AG08395 (cell line): ENCODE measurements around the gene SLC6A2.
A peak's percentile ranks its signal among the peaks of the same experiment; 100 is the strongest.

Experiments
- DNase-seq: peaks from one replicate; pipeline ENCODE4 v3.0.0; 2012; ENCODE audit warnings: mixed read lengths, low spot score

Gene SLC6A2

DNA sequence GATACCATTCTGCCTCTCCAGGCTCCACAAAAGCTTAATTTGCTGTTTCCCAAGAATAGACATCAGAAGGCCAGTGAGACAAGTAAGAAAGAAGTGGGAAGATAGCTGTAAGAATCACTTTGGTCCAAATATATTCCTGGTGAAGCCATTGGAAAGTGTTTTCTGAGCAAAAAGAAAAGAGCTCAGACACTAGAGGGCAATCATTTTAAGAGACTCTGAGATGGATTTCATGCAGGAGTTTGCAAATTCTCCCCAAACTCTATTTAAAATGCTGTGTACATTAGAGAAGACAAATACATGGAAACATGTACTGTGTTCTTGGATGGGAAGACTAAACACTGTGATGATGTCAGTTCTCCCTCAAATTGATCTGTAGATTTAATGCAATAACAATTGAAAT is 8.0 kb upstream of the SLC6A2 start:
- DNase-seq: no peak

DNA sequence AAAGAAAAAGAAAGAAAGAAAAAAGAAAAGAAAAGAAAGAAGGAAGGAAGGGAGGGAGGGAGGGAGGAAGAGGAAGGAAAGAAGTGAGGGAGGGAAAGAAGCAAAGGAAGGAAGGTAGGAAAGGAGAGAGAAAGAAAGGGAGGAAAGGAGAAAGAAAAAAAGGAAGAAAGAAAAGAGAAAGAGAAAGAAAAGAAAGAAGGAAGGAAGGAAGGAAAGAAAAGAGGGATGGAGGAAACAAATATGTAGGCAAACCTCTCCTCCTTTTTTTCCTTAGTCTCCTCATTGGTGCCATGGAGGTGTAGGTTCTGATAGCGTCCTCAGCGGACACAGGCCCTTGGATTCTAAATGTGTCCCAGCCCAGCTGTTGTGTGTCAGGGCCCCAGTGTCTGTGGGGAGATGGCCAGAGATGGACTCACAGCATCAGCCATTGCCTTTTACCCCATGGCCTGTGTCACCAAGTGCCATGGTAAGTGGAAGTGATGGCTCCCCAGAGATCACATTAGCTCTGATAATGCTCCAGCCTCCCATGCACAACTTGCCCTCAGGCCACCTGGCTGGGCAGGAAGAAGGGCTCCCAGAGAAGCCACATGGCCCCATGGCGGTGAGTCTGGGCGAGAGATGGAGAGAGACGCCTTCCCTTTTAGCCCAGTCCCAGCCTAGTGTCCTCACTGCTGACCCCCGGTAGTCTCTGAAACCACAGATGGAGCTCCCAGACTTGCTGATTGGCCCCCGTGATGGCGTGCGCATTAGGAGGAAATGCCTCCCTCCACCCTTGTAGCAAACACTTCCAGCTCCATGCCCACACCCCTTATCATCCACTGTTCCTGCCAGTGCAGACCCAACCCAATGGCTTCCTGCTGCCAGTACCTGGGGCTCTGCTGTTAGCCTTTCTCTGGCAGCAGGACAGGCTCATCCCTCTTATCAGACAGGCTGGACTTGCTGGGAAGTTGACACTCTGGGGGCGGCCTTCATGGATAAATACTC is 3.7 kb upstream of the SLC6A2 start:
- no peak for DNase-seq

DNA sequence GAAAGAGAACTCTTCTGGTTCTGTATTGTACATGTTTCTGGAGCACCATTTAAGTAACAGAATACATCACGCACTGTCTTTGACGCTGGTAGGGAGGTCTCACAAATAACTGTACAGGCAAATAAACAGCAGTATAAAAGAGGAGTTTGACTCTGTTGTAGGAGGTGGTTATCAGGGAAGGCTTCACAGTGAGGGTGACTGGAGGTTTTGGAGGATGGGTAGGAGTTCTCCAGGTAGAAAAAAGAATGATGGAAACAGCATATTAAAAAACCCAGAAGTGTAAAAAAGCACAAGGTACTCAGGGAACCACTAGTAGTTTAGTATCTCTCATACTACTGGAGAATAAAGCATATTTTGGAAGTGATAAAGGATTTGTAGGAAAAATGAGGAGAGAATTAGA is 2.7 kb upstream of the SLC6A2 start:
- DNase-seq: no peak

DNA sequence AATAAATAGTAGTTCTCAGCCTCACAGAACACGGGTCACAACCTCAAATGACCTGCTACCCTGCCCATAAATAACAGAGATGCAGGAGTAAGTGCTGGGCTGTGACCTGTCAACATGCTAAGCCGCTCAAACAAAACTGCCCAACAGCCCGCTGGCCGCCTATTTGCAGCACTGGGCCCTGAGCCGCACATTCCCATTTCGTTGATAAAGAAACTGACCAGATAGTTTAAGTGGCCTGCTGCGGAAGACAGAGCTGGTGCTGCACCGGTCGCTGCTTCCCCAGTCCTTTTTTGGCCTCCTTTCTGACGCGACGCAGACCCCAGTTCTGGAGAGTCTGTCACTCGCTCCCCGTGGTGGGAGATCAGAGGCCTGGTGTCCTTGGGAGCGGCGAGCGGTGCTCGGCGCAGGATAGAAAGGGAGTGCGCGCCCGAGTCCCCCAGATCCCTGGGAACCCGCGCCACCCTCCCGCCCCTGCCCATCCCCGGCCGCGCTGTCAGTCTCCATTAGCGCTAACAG is 349 bp upstream of the SLC6A2 start:
- DNase-seq: no peak

DNA sequence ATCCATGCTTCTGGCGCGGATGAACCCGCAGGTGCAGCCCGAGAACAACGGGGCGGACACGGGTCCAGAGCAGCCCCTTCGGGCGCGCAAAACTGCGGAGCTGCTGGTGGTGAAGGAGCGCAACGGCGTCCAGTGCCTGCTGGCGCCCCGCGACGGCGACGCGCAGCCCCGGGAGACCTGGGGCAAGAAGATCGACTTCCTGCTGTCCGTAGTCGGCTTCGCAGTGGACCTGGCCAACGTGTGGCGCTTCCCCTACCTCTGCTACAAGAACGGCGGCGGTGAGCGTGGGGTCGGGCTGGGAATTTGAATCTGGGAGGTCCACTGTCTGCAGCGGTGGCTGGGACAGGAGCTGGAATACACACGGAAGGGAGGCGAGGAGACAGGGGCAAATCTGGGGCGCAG is 904 bp downstream of the SLC6A2 start:
- no peak for DNase-seq

DNA sequence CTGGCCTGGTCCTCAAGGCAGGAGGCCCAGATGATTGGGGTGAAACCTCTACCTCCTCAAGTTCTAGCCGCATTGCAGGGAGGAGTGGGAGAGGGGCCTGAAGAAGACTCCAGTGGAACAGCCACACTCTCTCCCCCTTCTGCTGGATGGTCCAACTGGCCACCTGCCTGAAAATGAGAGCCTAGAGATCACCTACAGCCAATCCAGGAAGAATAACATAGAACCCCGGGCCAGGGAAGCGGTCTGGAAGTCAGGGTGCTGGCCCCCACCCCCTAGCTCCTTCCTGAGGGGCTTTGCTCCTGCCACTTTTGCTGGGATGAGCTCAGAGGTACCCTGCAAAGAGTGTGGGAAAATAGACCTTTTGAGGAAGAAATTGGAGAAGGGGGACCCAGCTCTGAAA is 1.8 kb downstream of the SLC6A2 start:
- DNase-seq: no peak

DNA sequence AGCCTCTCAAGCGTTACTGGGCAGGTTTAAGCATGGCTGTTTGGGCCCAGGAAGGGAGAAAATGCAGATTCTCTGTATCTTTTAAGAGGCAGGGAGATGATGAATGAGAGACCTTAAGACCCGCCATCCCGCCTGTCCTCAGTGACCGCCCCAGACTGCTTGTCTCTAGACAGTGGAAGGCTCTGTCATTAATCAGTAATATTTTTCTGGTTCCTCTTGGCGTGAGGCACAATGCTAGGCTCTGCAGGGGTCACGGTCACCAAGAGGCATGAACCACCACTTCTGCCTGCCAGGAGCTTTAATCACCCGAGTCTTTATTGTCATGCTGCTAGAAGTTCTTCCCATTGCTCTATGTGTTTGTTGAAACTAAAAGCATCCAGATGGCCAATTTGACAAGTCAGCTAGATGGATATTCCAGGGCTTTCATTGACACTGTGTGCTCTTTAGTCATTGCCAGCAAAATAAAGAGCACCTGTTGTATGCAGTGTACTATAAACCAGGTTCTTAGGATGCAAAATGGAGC is 3.2 kb downstream of the SLC6A2 start:
- DNase-seq: no peak

DNA sequence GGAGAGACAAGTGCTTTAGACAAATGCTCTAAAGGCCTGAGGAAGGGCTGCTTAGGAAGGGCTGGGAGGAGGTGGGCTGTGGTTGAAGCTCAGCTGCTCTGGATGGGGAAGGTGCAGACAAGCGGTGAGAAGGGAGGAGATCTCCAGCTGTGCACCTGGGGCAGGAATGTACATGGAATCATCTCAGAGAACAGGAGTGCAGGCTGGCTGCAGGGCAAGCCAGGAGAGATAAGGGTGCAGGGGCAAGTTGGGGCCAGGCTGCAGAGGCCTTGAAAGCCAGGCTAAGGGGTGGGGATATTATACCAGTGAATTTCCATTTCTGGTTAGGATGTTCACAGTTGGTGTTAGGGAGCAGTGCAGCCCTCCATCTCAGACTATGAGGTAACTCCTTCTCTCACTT is 4.2 kb downstream of the SLC6A2 start:
- DNase-seq: no peak

DNA sequence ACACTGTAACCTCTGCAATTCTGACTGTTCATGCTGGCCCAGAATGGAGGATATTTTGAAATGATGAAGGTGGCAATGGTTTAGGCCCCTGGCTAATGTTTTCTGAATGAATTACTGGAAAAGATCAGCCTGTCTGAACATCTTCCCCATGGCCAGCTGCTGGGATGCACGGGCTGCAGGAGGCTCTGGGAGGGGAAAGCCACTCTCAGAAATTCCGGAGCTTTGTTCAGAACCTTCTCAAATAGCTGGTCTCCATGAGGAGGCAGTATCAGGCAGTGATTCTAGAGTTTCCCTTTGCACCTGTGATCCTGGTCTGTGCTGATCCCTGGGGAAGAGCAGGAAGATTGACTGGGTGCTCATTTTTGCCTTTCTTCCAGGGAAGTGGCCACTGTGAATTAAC is 5.0 kb downstream of the SLC6A2 start:
- no peak for DNase-seq

DNA sequence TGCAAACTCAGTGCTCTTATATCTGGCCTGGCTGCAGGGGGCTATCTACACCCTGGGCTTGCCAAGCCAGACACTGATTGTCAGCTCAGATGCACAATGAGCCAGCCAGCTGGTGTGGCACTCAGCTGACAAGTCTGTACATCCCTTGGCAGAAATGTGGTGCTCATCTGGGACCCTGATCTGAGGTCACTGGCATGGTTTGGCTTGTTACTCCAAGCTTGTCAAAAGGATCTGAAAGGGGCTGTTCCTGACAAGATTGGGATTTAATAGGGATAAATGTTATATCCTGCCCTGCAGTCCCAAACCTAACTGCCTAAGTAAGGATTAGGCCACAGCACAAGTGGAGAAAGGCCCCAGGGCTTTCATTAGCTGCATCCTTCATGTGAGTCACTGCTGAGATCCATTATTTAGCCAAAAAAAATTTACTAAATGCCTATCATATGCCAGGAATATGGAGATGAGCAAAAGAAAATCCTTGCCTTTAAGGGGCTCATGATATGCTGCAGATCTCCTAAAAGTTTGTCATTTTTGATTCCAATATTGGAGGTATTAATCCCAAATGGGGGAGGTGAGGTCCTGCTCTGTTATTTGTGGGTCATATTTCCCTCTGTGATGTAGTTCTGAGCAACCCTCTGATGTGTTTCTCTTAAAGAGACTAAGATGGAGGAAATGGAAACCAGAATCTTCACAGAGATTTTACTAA is 6.3 kb downstream of the SLC6A2 start:
- DNase-seq: peak; percentile 82

DNA sequence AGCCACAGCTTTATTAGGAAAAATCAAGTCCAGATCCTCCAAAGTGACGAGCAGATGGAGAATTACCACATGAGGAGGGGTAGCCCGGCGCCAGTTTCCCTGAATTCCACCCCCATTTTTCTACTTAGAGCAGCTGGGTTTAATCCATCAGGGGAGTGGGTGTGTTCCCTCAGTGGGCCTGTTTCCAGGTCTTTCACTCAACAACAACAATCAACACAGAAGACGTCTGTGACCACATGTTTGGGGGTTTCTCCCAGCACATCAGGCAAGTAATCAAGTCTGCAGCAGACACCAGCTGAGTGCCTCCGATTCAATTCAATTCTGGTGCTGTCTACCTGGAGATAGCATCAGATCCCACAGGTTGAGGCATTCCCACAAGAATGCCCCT is 6.8 kb downstream of the SLC6A2 start:
- no peak for DNase-seq

DNA sequence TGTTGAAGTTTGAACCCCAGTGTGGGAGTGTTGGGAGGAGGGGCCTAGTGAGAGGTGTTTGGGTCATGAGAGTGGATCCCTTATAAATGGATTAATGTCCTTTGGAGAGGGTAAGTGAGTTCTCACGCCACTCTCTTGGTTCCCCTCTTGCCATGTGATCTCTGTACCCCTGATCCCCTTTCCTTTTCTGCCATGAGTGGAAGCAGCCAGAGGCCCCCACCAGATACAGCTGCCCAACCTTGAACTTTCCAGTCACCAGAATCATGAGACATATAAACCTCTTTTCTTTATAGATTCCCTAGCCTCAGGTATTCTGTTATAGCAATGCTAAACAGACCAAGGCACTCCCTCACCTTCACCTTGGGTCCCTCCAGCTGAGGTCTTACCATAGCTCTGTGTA is 7.4 kb downstream of the SLC6A2 start:
- no peak for DNase-seq

DNA sequence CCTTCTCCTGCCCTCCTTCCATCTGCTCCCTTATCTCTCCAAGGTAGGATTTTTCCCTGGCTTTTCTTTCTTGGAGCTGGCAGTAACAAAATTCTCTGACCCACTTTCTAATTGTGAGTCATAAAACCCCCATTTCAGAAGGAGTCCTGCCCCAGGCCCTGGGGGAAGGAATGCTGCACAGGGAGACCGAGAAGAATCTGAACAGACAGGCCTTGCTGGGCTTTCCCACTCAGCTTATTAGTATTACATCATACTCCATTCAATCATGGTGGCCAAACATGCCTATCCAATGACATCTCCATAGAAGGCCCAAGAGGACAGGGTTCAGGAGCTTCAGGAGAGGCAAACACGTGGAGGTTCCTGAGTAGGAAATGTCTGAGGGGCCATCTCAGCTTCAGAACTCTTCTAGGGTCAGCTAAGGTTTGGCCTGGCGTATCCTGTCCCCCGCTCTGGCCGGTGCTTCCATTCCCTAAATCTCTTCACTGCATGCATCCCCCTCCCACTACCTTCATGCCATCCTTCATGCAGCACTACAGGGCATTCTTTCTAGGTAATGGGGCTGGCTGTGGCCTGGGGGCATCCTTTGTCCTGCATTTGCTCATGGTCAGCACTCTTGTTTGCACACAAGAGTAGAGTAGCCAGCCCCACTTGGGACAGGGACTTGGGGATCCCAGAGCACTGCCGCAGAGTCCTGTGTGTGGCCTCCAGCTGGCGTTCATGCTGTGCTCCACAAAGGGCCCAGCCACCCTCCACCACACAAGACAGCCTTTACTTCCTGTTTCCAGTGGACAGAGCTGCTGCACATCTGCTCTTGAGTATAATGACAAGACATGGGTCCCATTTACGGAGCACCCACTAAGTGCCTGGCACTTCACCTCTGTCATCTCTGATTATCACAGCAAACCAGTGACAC is 8.2 kb downstream of the SLC6A2 start:
- no peak for DNase-seq

DNA sequence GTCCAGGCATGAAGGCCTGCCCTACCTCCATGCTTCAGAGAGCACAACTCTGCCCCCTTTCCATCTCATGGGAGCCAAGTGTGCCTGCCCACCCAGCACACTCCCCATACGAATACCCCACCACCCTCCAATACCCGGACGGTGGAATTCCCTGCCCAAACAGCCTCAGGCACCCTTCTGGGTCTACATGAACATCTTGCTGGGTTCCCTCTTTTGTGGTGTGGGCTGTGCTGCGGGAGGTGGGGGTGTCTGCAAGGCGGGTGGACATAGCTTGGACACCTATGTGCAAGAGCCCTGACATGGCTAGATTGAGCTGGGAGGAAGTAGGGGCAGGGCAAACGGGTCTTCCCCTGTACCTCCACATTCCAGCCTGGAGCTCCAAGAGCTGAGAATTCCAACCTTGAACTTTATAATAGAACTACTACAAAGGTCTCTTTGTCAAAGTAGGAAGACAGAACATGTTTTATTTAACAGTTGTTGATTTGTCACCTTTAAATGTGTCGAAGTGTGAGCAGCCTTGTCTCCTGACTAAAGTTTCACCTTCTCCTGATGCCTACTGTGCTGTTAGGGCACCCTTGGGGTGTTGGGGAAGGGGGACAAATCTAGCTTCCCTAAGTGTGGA is 9.1 kb downstream of the SLC6A2 start:
- no peak for DNase-seq

DNA sequence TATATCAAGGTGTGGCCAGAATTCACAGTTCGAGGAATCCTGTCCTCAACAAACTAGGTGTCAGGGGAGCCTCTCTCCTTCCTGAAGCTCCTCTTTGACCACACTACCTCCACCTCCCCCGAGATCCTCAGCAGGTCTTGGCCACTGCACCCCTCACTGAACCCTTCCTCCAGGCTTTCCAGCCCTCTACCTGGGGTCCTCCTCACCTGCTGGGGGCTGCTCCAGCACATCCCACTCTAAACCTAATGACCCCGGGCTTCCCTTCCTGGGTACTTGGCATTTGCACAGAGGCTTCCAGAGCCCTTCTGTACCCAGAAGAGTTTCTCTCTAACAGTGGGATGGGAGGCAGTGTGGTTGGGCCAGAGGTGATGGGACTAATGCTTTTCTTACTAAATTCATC is 9.7 kb downstream of the SLC6A2 start:
- DNase-seq: no peak

DNA sequence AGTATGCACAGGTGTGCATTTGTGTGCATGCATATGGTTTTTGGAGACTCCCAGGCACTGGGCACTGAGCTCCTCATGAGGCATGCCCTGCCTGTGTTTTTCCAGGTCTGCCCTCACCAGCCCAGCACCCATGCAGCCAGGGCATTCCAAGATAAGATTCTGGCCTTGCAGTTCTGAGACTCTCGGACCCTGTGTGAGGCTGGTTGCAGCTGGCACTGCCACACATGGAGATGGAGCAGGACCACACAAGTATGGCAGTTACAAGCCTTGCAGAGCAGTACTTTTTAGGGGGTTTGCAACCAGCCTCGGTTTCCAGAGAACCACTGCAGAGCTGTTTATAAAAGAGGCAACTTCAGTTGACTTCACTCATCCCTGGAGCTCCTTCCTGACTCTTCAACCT is 10.2 kb downstream of the SLC6A2 start:
- DNase-seq: no peak

DNA sequence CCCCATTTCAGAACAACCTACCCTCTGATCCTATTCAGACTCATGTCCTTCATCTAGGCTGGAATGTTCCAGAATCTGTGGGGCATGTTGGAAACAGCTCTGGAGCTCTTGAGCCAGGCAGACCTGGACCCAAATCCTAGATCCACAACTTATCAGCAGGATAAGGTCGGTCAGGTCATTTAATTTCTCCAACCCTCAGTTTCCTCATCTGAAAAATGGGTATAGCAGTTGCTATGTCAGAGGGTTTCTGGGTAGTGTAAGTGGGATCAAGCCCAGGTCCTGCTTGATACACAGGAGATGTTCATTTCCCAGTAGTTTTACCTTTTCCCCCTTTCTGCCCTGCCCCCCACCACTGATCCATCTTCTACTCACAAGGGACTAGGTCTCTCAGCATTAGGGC is 12.0 kb downstream of the SLC6A2 start:
- DNase-seq: no peak

DNA sequence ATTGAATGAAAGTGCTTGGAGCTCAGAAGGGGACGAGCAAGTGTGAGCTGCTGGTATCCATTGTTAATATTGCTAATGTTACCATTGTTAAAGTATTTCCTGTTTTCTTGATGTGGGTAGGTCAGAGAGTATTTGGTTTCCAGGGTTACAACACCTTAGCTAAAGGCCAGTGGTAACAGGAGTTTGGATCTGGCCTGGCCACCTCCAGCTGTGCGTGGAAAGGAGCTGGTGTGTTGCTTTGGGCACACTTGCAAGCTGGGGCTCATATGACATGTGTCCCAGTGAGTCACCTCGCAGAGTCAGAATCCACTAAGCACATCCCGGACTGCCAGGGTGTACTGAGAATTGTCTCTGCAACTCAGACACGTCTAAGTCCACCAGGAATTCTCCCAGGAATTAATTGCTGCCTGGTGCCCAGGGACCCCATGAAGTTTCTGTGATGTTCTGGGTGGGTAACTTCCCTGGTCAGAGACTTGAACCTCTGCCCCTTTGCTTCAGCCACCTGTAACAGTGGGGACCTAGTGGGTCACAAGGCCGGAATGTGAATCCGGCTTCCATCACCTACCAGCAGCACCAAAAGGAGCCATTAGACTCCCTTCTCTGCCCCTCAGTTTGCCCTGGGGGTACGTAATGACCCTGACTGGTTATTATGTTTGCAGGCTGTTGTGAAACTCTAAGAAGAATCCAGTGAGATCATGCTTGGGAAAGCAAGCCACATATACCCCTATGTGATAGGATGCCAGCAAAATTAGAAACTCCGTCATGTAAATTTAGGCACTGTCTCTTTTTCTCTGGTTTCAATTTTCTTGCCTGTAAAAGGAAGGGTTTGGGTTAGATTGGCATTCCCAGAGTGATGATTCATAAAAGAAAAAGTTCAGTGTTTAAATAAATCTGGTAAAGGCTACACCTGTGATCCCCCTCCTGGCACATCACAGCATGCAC is 12.8 kb downstream of the SLC6A2 start:
- DNase-seq: peak; percentile 81

DNA sequence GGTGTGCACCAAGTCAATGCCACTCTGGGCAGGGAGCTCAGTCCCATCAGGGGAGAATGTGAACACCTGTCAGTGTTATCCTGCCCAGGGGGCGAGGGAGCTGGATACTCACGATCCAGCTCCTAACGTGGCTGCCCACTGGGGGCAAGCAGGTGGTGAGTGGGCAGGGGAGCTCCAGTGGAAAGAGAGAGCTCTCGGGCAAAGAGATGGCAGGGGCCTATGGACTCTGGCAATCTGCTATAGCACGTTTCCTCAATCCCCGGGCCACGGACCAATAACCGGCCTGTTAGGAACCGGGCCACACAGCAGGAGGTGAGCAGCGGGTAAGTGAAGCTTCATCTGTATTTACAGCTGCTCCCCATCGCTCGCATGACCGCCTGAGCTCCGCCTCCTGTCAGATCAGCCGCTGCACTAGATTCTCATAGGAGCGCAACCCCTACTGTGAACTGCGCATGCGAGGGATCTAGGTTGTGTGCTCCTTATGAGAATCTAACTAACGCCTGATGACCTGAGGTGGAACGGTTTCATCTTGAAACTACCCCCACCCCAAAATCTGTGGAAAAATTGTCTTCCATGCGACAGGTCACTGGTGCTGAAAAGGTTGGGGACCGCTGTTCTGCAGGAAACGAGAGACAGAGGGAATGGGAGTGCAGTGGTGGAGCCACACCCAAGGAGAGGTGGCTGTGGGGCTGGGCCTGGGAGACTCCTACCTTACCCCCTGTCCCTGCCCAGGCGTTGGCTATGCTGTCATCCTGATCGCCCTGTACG is 15.6 kb downstream of the SLC6A2 start:
- no peak for DNase-seq

DNA sequence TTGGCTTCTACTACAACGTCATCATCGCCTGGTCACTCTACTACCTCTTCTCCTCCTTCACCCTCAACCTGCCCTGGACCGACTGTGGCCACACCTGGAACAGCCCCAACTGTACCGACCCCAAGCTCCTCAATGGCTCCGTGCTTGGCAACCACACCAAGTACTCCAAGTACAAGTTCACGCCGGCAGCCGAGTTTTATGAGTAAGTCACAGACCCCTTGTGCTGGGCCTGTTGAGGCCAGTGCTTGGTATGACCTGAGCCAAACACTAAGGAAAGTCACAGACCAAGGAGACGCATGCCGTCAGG is 16.1 kb downstream of the SLC6A2 start:
- DNase-seq: no peak
